ENCODE measurements around the gene RPTOR. TPM values are rescaled to one million over a fixed set of nuclear protein-coding genes. Genes with fewer than 3 reads are reported as not detected.

Gene RPTOR
- polyA plus RNA-seq, 1 of the 3 experiments (the other 2 are of a cell fraction): 14.9 TPM

DNA sequence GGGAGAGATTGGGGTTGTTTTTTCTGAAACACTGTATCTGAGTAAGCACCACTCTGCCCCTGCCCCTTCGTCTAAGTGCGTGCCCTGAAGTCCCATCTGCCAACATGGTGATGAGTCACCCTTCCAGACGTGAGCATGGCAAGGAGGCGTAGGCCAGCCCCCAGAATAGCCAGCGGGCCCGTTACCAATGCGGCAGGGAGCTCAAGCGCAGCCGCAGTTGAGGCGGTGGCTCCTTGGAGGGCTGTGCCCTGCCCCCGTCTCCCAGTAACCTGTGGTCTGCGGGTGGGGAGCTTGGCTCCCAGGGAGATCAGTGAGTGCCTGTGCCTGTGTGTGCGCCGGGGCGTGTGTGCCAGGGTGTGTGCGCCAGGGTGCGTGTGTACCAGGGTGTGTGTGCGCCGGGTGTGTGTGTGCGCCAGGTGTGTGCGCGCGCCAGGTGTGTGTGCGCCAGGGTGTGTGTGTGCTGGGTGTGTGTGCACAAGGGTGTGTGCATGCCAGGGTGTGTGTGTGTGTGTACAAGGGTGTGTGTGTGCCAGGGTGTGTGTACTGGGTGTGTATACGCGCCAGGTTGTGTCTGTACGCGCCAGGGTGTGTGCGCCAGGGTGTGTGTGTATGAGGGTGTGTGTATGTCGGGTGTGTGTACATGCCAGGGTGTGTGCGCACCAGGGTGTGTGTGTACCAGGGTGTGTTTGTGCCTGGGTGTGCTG, 348.4 kb downstream of the RPTOR start:
- Histone ChIP-seq H3K9me2 (no peaks in the 10 kb centered on the region), H3K4me2 (peak overlapping the region; percentile 62), H4K20me1 (ENCODE audit: insufficient read depth) (0 out of 2 replicates have a peak, but pooled peaks cover 3% of the 10 kb centered on the region), H3F3A (replicated peaks; ENCODE audit: insufficient read depth) (peaks cover 25% of the 10 kb centered on the region), H3K9ac (peak overlapping the region; percentile 59), H2AFZ (ENCODE audit: low read depth) (no peak overlapping the region), H3K9me3 (no peaks in the 10 kb centered on the region), H3K36me3 (replicated peaks in 1 of 2; ENCODE audit: control insufficient read depth in 1 of 2, insufficient read depth in 2 of 2, low read length in 1 of 2) (peaks cover 5 to 21% of the 10 kb centered on the region in 2 experiments), H3K79me2 (ENCODE audit: insufficient read depth) (no peaks in the 10 kb centered on the region), H3K4me3 (ENCODE audit: low read depth in 2 of 2, low read length in 1 of 2) (no peak overlapping the region), H3K27ac (ENCODE audit: low read depth in 2 of 2, low read length in 1 of 2) (peak overlapping the region; percentile 39 to 87; a peak in 3 of 4 replicates), H3K4me1 (ENCODE audit: control insufficient read depth in 1 of 2, insufficient read depth in 2 of 2, low read depth in 1 of 2, low read length in 1 of 2) (peaks cover 0 to 26% of the 10 kb centered on the region in 2 experiments; a peak in 3 of 4 replicates), H3K27me3 (ENCODE audit: insufficient read depth) (no peaks in the 10 kb centered on the region)
- ChIA-PET CTCF (interaction anchor here (1.0 to 1.2 kb wide), 4 partner anchors 75 to 416 kb away, joined by 3 read pairs; no protein-coding TSS in a partner anchor), POLR2A (no interaction called here)
- WGBS (ENCODE audit: low lambda C conversion rate): 69% methylated on average over 30 of the region's 31 CpGs
- no peak for DNase-seq
- TF ChIP-seq YY1 (IDR thresholded peaks at IDR 0.05; ENCODE audit: low read depth) (no peak), PBX3 (IDR thresholded peaks at IDR 0.05) (peak; percentile 60; the same call in 1 of the 2 replicates), POLR2AphosphoS5 (IDR thresholded peaks at IDR 0.05; ENCODE audit: low read depth, low read length) (peak; percentile 41; the same call in 1 of the 2 replicates), RFX5 (IDR thresholded peaks at IDR 0.05; ENCODE audit: low read length) (no peak), MAX (IDR thresholded peaks at IDR 0.05; ENCODE audit: low read depth) (peak; percentile 89), RAD21 (IDR thresholded peaks at IDR 0.05; ENCODE audit: low read length) (no peak; the same call in 1 of the 2 replicates), RCOR1 (IDR thresholded peaks at IDR 0.05; ENCODE audit: low read length) (no peak), JUND (IDR thresholded peaks at IDR 0.05) (no peak; the same call in 1 of the 2 replicates), GATA2 (CRISPR knock-in tag; IDR thresholded peaks at IDR 0.05) (no peak), NRF1 (IDR thresholded peaks at IDR 0.05; ENCODE audit: low read depth, low read length) (peak; percentile 54), EZH2phosphoT487 (IDR thresholded peaks at IDR 0.05; ENCODE audit: borderline replicate concordance, low read depth) (no peak), CTCF (IDR thresholded peaks at IDR 0.05) (no peak), TCF12 (IDR thresholded peaks at IDR 0.05) (peak; percentile 72), FOSL2 (IDR thresholded peaks at IDR 0.05; ENCODE audit: borderline replicate concordance, low read depth) (peak; percentile 92), TEAD4 (IDR thresholded peaks at IDR 0.05; ENCODE audit: borderline replicate concordance, insufficient read depth) (no peak), SMC3 (IDR thresholded peaks at IDR 0.05; ENCODE audit: low read depth, low read length) (no peak), IRF3 (IDR thresholded peaks at IDR 0.05; ENCODE audit: low read depth, low read length) (no peak), USF2 (IDR thresholded peaks at IDR 0.05; ENCODE audit: borderline replicate concordance, low read depth, low read length) (no peak), SIN3A (IDR thresholded peaks at IDR 0.05; ENCODE audit: borderline replicate concordance, low read depth, low read length) (no peak), FOXM1 (IDR thresholded peaks at IDR 0.05; ENCODE audit: low read depth) (no peak), TAF1 (IDR thresholded peaks at IDR 0.05; ENCODE audit: borderline replicate concordance, low read depth, low read length) (peak; percentile 15; the same call in 1 of the 2 replicates), RXRA (IDR thresholded peaks at IDR 0.05; ENCODE audit: borderline replicate concordance, low read depth) (no peak), ELF1 (IDR thresholded peaks at IDR 0.05) (no peak), EP300 (IDR thresholded peaks at IDR 0.05; ENCODE audit: borderline replicate concordance in 1 of 2, low read depth in 1 of 2, low read length in 1 of 2) (no peak), FOXJ3 (CRISPR knock-in tag; IDR thresholded peaks at IDR 0.05) (no peak), MEF2A (IDR thresholded peaks at IDR 0.05; ENCODE audit: borderline replicate concordance, low read depth) (no peak)
- TF ChIP-seq, protein P1, sequence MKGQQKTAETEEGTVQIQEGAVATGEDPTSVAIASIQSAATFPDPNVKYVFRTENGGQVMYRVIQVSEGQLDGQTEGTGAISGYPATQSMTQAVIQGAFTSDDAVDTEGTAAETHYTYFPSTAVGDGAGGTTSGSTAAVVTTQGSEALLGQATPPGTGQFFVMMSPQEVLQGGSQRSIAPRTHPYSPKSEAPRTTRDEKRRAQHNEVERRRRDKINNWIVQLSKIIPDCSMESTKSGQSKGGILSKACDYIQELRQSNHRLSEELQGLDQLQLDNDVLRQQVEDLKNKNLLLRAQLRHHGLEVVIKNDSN (IDR thresholded peaks at IDR 0.05; ENCODE audit: borderline replicate concordance, low read depth): no peak
